ENCODE results near the gene MYO9A. TPM values are rescaled to one million over a fixed set of nuclear protein-coding genes. Genes with fewer than 3 reads are reported as not detected.

Gene MYO9A
- total RNA-seq, 1 experiment from 2014 or later, result 21.4 TPM

GRCh38 chr15:71891026-71891425 lies 226.9 kb downstream of the MYO9A start:
- no peak overlapping the region for H3K14ac ChIP-seq (ENCODE audit: insufficient read depth, low read length)
- no peak overlapping the region for H4K5ac ChIP-seq (ENCODE audit: insufficient read length, low read depth, low read length)
- Mint-ChIP-seq H3K4me3 (no peak overlapping the region), H3K27me3 (ENCODE audit: low read depth) (no peaks in the 10 kb centered on the region), H3K9me3 (no peaks in the 10 kb centered on the region), H3K4me1 (peaks cover 3 to 5% of the 10 kb centered on the region in 2 experiments; a peak in 1 of 4 replicates), H3K36me3 (ENCODE audit: insufficient read depth in 1 of 3, low read depth in 3 of 3) (peaks cover 0 to 4% (median 0%) of the 10 kb centered on the region in 3 experiments; a peak in 1 of 7 replicates), H3K27ac (no peak overlapping the region)
- H3T11ph ChIP-seq (ENCODE audit: low read length), result no peak overlapping the region
- H3K79me2 ChIP-seq (ENCODE audit: insufficient read depth, low read length), result no peaks in the 10 kb centered on the region
- H2AFZ ChIP-seq (ENCODE audit: low read length), result no peak overlapping the region
- TF ChIP-seq, protein P1, sequence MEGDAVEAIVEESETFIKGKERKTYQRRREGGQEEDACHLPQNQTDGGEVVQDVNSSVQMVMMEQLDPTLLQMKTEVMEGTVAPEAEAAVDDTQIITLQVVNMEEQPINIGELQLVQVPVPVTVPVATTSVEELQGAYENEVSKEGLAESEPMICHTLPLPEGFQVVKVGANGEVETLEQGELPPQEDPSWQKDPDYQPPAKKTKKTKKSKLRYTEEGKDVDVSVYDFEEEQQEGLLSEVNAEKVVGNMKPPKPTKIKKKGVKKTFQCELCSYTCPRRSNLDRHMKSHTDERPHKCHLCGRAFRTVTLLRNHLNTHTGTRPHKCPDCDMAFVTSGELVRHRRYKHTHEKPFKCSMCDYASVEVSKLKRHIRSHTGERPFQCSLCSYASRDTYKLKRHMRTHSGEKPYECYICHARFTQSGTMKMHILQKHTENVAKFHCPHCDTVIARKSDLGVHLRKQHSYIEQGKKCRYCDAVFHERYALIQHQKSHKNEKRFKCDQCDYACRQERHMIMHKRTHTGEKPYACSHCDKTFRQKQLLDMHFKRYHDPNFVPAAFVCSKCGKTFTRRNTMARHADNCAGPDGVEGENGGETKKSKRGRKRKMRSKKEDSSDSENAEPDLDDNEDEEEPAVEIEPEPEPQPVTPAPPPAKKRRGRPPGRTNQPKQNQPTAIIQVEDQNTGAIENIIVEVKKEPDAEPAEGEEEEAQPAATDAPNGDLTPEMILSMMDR (conservative IDR thresholded peaks at IDR 0.05), result no peak
- no peak overlapping the region for H3K18ac ChIP-seq (ENCODE audit: insufficient read length, low read depth, low read length)
- H4K8ac ChIP-seq (replicated peaks; ENCODE audit: insufficient read length, low read depth, low read length), result no peak overlapping the region
- no peak overlapping the region for H3K27ac ChIP-seq (ENCODE audit: insufficient read length, low read depth, low read length)
- H3K23ac ChIP-seq (ENCODE audit: insufficient read length, low read depth, low read length), result no peak overlapping the region
- H4K91ac ChIP-seq (ENCODE audit: insufficient read length, low read depth, low read length), result no peak overlapping the region
- no peaks in the 10 kb centered on the region for H3K9me3 ChIP-seq (ENCODE audit: control insufficient read depth, low read depth, low read length)
- no peak overlapping the region for H2BK12ac ChIP-seq (ENCODE audit: insufficient read length, low read depth, low read length)
- no peaks in the 10 kb centered on the region for H3K23me2 ChIP-seq (ENCODE audit: insufficient read length, low read depth, low read length, poor library complexity, severe bottlenecking)
- no peaks in the 10 kb centered on the region for H3K79me1 ChIP-seq (ENCODE audit: insufficient read depth, low read depth, low read length, poor library complexity, severe bottlenecking)
- no peak overlapping the region for H2BK15ac ChIP-seq (ENCODE audit: low read depth, low read length)
- no CpG with 5 or more reads among the region's 4 CpGs for WGBS (ENCODE audit: extremely low coverage, insufficient read length, low lambda C conversion rate)
- no peak overlapping the region for H2AK5ac ChIP-seq (ENCODE audit: insufficient read length, low read length)
- no peaks in the 10 kb centered on the region for H4K20me1 ChIP-seq (ENCODE audit: control insufficient read depth, insufficient read depth, insufficient read length)
- H3K56ac ChIP-seq (ENCODE audit: insufficient read length, low read depth, low read length), result no peak overlapping the region
- H3K4me1 ChIP-seq (ENCODE audit: insufficient read depth, low read length), result no peaks in the 10 kb centered on the region
- no peak for DNase-seq
- H2BK120ac ChIP-seq (ENCODE audit: low read depth, low read length, poor library complexity, severe bottlenecking), result no peak overlapping the region
- no peak overlapping the region for H2BK5ac ChIP-seq (ENCODE audit: insufficient read length, low read length)
- H3K4me2 ChIP-seq (ENCODE audit: insufficient read depth, insufficient read length, low read length), result no peak overlapping the region
- H3K27me3 ChIP-seq (ENCODE audit: insufficient read depth, low read length), result no peaks in the 10 kb centered on the region
- no peak overlapping the region for H3K9ac ChIP-seq (ENCODE audit: extremely low read depth, insufficient read length, low read length)
- no peak overlapping the region for H2BK20ac ChIP-seq (ENCODE audit: low read depth, low read length, poor library complexity, severe bottlenecking)
- H3K4ac ChIP-seq (ENCODE audit: low read depth, low read length), result no peak overlapping the region
